Heart right ventricle (tissue), 16 donors: ENCODE results near the gene CUL4A. TPM values are rescaled to one million over a fixed set of nuclear protein-coding genes. Genes with fewer than 3 reads are reported as not detected.
A peak's percentile ranks its signal among the peaks of the same experiment; 100 is the strongest.

ENCODE experiments used
- ATAC-seq, 8 donors: fragments of 200-7000 bp; cut with Tn5 transposase; one replicate each; pipeline ENCODE4 v1.9.1; 2020; ENCODE audit warnings: mild to moderate bottlenecking in 8 of 8, moderate library complexity in 8 of 8, moderate number of reproducible peaks in 1 of 8
- DNase-seq, 2 donors: peaks; one replicate each; pipeline ENCODE4 v3.0.0-alpha.2; 2020
- H3K27ac ChIP-seq, 10 donors: fragments of 200-600 bp; sonication (generic) in 2 of 10; one replicate each; pipeline versions ENCODE4 v1.5.0 to v1.8.0; 2020 to 2022; ENCODE audit warnings: mild to moderate bottlenecking in 3 of 10
- H3K27me3 ChIP-seq, 7 donors: fragments of 200-600 bp; one replicate each; pipeline ENCODE4 v1.8.0; 2021 to 2022; ENCODE audit warnings: mild to moderate bottlenecking in 2 of 7
- H3K36me3 ChIP-seq, 9 donors: fragments of 200-600 bp; sonication (generic) in 1 of 9; one replicate each; pipeline versions ENCODE4 v1.5.0 to v1.8.0; 2020 to 2022; ENCODE audit warnings: mild to moderate bottlenecking in 2 of 9
- H3K4me1 ChIP-seq, 9 donors: fragments of 200-600 bp; sonication (generic) in 1 of 9; one replicate each; pipeline versions ENCODE4 v1.5.0 to v1.8.0; 2020 to 2022; ENCODE audit warnings: mild to moderate bottlenecking in 4 of 9
- H3K4me3 ChIP-seq, 10 donors: fragments of 200-600 bp; sonication (generic) in 2 of 10; one replicate each; pipeline versions ENCODE4 v1.5.0 to v1.8.0; 2020 to 2022; ENCODE audit warnings: mild to moderate bottlenecking in 7 of 10, moderate library complexity in 2 of 10
- H3K9me3 ChIP-seq, 11 donors: fragments of 200-600 bp in 10 of 11; sonication (generic) in 2 of 11; one replicate each; pipeline versions ENCODE4 v1.5.0 to v1.8.0; 2013 to 2022; ENCODE audit warnings: mild to moderate bottlenecking in 2 of 11, control low read depth in 1 of 11, moderate library complexity in 1 of 11
- WGBS, 2 donors: extraction: QIAGEN DNeasy Blood & Tissue Kit; methylation state at CpG; one replicate each; pipeline ENCODE4 v1.1.7; 2013; ENCODE audit warnings: inconsistent platforms in 1 of 2; 5-methylcytosine and 5-hydroxymethylcytosine counted together
- intact Hi-C, 10 donors: fragments of 100-400 bp; cut with DNase I; formaldehyde crosslinking; loops; one replicate each; pipeline versions ENCODE4 v1.11.1 to v1.14.2; 2022
- polyA plus RNA-seq, 2 donors: library from polyadenylated mRNA; stranded (reverse); fragments of 200-250 nt; gene quantifications; one replicate each; pipeline ENCODE4 v1.2.3, GENCODE V29; 2013
- total RNA-seq, 10 donors: library from RNA; stranded (reverse); fragmentation: NEBNext Ultra II Directional in 3 of 10; extraction: Animal tissue kit (Norgen Biotek cat#: 25700) in 3 of 10; gene quantifications; one replicate each; pipeline versions ENCODE4 v1.2.1 to v1.2.4, GENCODE V29; 2021 to 2023
- TF ChIP-seq, protein P1 (sequence below), 9 donors: fragments of 200-600 bp; sonication (generic) in 2 of 9; IDR thresholded peaks; one replicate each; pipeline versions ENCODE4 v1.5.0 to v1.8.0; 2021 to 2022; ENCODE audit warnings: antibody characterized with exemption in 9 of 9, mild to moderate bottlenecking in 5 of 9, moderate library complexity in 1 of 9
- donor health status: Arrhythmogenic right ventricular cardiomyopathy.
- donor health status: ischemic (EF 13 %, LVEDD 7.1; RV severe dilation, severe dysfunction).
- donor health status: healthy with polysubstance abuse.
- donor health status: DM: no; HTN: yes; CAD: no.
- donor health status: DM: no; HTN: no; CAD: no.
- donor health status: ischemic (EF 25% LVEDD 6.9; RV normal size, moderate dysfunction).
- donor health status: ischemic (EF 25% LVEDD 5.7; RV mildly dilated, moderate dysfunction).
- donor health status: healthy.
- donor health status: DM: yes; HTN: yes; CAD: no.
- donor health status: Ischemic cardiomyopathy.
- donor health status: ischemic (EF 35%, LVEDD 5.7; RV mildly dilated, moderate dysfunction).
- donor health status: nonischemic (EF 11% LVEDD 7.7; RV severe dilation, severe dysfunction).
- donor health status: DM: yes; HTN: yes; CAD: no.
- donor health status: PGD.
- donor health status: ischemic (EF 29% LVEDD 5.4; RV normal size, mild dysfunction).
- donor health status: nonischemic (EF 23%, LVEDD 6.1; RV moderate dilation, normal function).

The CUL4A gene
- total and polyA plus RNA-seq, 12 donors: 35.8 to 141 (median 110) TPM

- whole genome bisulfite sequencing, 2 donors: 83 to 87% methylated on average over 7 of the region's 7 CpGs
- H3K27me3 ChIP-seq: peaks cover 0 to 5% (median under 1%) of the 10 kb centered on the region in 7 donors
- H3K9me3 ChIP-seq: peaks cover 0 to 5% (median 0%) of the 10 kb centered on the region in 11 donors
- intact Hi-C loops: no loop called here
- no peak for ATAC-seq
- peaks cover 0 to 39% (median 5%) of the 10 kb centered on the region in 9 donors for H3K36me3 ChIP-seq
- H3K27ac ChIP-seq: no peak overlapping the region
- DNase-seq: no peak
- TF ChIP-seq, protein P1, sequence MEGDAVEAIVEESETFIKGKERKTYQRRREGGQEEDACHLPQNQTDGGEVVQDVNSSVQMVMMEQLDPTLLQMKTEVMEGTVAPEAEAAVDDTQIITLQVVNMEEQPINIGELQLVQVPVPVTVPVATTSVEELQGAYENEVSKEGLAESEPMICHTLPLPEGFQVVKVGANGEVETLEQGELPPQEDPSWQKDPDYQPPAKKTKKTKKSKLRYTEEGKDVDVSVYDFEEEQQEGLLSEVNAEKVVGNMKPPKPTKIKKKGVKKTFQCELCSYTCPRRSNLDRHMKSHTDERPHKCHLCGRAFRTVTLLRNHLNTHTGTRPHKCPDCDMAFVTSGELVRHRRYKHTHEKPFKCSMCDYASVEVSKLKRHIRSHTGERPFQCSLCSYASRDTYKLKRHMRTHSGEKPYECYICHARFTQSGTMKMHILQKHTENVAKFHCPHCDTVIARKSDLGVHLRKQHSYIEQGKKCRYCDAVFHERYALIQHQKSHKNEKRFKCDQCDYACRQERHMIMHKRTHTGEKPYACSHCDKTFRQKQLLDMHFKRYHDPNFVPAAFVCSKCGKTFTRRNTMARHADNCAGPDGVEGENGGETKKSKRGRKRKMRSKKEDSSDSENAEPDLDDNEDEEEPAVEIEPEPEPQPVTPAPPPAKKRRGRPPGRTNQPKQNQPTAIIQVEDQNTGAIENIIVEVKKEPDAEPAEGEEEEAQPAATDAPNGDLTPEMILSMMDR (IDR thresholded peaks at IDR 0.05): no peak
- peaks cover 0 to 17% (median 0%) of the 10 kb centered on the region in 9 donors for H3K4me1 ChIP-seq
- no peak overlapping the region for H3K4me3 ChIP-seq
These were observed 41.2 kb upstream of the CUL4A start for GRCh38 chr13:113168211-113168610.

- DNase-seq (peak in 1 of 2 donors; percentile 62), ATAC-seq (peak; percentile 79 to 98 (median 90))
- intact Hi-C loops: no loop called here
- H3K27ac ChIP-seq: peak overlapping the region in 6 of 10 donors; percentile 22 to 59 (median 48)
- peaks cover 0 to 5% (median 0%) of the 10 kb centered on the region in 11 donors for H3K9me3 ChIP-seq
- TF ChIP-seq, protein P1 (IDR thresholded peaks at IDR 0.05): no peak
- H3K27me3 ChIP-seq: no peaks in the 10 kb centered on the region
- no peak overlapping the region for H3K4me3 ChIP-seq
- WGBS, 2 donors: 69 to 82% methylated on average over 13 of the region's 13 CpGs
- peaks cover 0 to 44% (median 10%) of the 10 kb centered on the region in 9 donors for H3K36me3 ChIP-seq
- H3K4me1 ChIP-seq: peaks cover 0 to 17% (median 0%) of the 10 kb centered on the region in 9 donors
These were observed 39.8 kb upstream of the CUL4A start for GRCh38 chr13:113169277-113170272.

GRCh38 chr13:113170511-113170910, 38.9 kb upstream of the CUL4A start:
- WGBS, 2 donors: 60 to 67% methylated on average over 5 of the region's 5 CpGs
- Histone ChIP-seq H3K9me3 (peaks cover 0 to 5% (median 0%) of the 10 kb centered on the region in 11 donors), H3K27ac (peak overlapping the region in 1 of 10 donors; percentile 59), H3K4me3 (no peak overlapping the region), H3K27me3 (no peaks in the 10 kb centered on the region), H3K4me1 (peaks cover 0 to 17% (median 0%) of the 10 kb centered on the region in 9 donors), H3K36me3 (peaks cover 0 to 53% (median 18%) of the 10 kb centered on the region in 9 donors)
- intact Hi-C loops: no loop called here
- no peak for DNase-seq
- TF ChIP-seq, protein P1 (IDR thresholded peaks at IDR 0.05): no peak
- no peak for ATAC-seq

GRCh38 chr13:113171250-113172125, 37.9 kb upstream of the CUL4A start:
- intact Hi-C loops: no loop called here
- H3K4me3 ChIP-seq: no peak overlapping the region
- ATAC-seq (peak in 1 of 8 donors; percentile 10), DNase-seq (no peak)
- TF ChIP-seq, protein P1 (IDR thresholded peaks at IDR 0.05): no peak
- WGBS, 2 donors: 91 to 93% methylated on average over 34 of the region's 34 CpGs
- no peak overlapping the region for H3K27ac ChIP-seq
- H3K9me3 ChIP-seq: peaks cover 0 to 5% (median 0%) of the 10 kb centered on the region in 11 donors
- peaks cover 0 to 63% (median 25%) of the 10 kb centered on the region in 9 donors for H3K36me3 ChIP-seq
- H3K27me3 ChIP-seq: no peaks in the 10 kb centered on the region
- H3K4me1 ChIP-seq: peaks cover 0 to 17% (median 0%) of the 10 kb centered on the region in 9 donors
